ENCODE measurements around the gene TMPRSS5.
"Not testable (repeated sequence)": the region's sequence is repeated elsewhere in the genome, so short reads cannot be mapped to it uniquely, and the experiment has no call there.

TMPRSS5 gene

GRCh38 chr11:113705871-113706655 is at the start of gene TMPRSS5:
TSS of gene TMPRSS5 (minus strand) at chr11:113706308. CDS start at chr11:113706224, 84 bp downstream.
- no peak for DNase-seq

- DNase-seq, result no peak
Observed at GRCh38 chr11:113752932-113753331, 46.8 kb upstream of the TMPRSS5 start.

- DNase-seq, result no peak
Observed at GRCh38 chr11:113736323-113736722, 30.2 kb upstream of the TMPRSS5 start.

- no peak for DNase-seq
Observed at GRCh38 chr11:113732092-113732491, 26.0 kb upstream of the TMPRSS5 start.

- peak; percentile 36 for DNase-seq
Observed at GRCh38 chr11:113730887-113731726, 25.0 kb upstream of the TMPRSS5 start.

- DNase-seq, result no peak
Observed at GRCh38 chr11:113729456-113729855, 23.3 kb upstream of the TMPRSS5 start.

- DNase-seq, result no peak
Observed at GRCh38 chr11:113728814-113729213, 22.7 kb upstream of the TMPRSS5 start.

- DNase-seq, result no peak
Observed at GRCh38 chr11:113725913-113726312, 19.8 kb upstream of the TMPRSS5 start.

- DNase-seq, result no peak
Observed at GRCh38 chr11:113725407-113725806, 19.3 kb upstream of the TMPRSS5 start.

GRCh38 chr11:113724778-113725177 is 18.7 kb upstream of the TMPRSS5 start:
- DNase-seq, result no peak

GRCh38 chr11:113723787-113724186 is 17.7 kb upstream of the TMPRSS5 start:
- no peak for DNase-seq

GRCh38 chr11:113722934-113723333 is 16.8 kb upstream of the TMPRSS5 start:
- no peak for DNase-seq

- no peak for DNase-seq
Observed at GRCh38 chr11:113722221-113722620, 16.1 kb upstream of the TMPRSS5 start.

GRCh38 chr11:113721462-113722066 is 15.5 kb upstream of the TMPRSS5 start:
- no peak for DNase-seq

- DNase-seq, result not testable (repeated sequence)
Observed at GRCh38 chr11:113720478-113720877, 14.4 kb upstream of the TMPRSS5 start.

GRCh38 chr11:113715882-113716625 is 9.9 kb upstream of the TMPRSS5 start:
- no peak for DNase-seq

- DNase-seq, result no peak
Observed at GRCh38 chr11:113715273-113715672, 9.2 kb upstream of the TMPRSS5 start.

GRCh38 chr11:113710989-113711388 is 4.9 kb upstream of the TMPRSS5 start:
- DNase-seq, result no peak

GRCh38 chr11:113703551-113703950 is 2.6 kb downstream of the TMPRSS5 start:
- not testable (repeated sequence) for DNase-seq

- DNase-seq, result no peak
Observed at GRCh38 chr11:113701491-113701890, 4.6 kb downstream of the TMPRSS5 start.

GRCh38 chr11:113698515-113698914 is 7.6 kb downstream of the TMPRSS5 start:
- no peak for DNase-seq

- DNase-seq, result no peak
Observed at GRCh38 chr11:113697756-113698407, 8.2 kb downstream of the TMPRSS5 start.

All from NCI-H774 (cell line).